ENCODE results near the gene PTPRE.

The PTPRE gene

DNA sequence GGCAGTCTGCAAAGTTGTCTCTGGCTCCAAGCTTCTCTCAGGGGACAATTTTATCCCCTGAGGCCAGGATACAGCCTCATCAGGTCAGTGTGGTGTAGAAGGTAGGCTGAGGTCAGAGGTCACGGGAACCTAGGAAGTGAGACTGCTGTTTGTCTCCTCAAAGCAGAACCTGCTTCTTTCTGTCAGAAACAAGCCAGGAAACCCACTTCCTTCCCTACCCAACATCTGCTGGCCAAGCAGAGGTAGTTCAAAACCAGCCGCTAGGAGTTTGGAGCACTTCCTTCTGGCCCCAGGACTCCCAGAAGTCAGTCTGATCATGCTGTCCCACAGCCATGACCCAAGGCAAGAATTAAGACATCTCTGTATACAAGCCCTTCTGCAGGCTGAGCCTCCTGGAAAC is 26.3 kb upstream of the PTPRE start:
- Histone ChIP-seq H3K36me3 (replicated peaks; ENCODE audit: low read depth, low read length) (no peaks in the 10 kb centered on the region), H3K4me2 (ENCODE audit: low read length) (peak overlapping the region; percentile 22; the same call in 1 of the 2 replicates), H3K27ac (ENCODE audit: low read length) (no peak overlapping the region; the same call in 1 of the 2 replicates), H3K9me3 (ENCODE audit: insufficient read depth, low read length) (no peaks in the 10 kb centered on the region), H3K4me3 (ENCODE audit: low read length) (no peak overlapping the region), H2AFZ (ENCODE audit: low read depth, low read length) (no peak overlapping the region), H3K27me3 (ENCODE audit: low read depth, low read length) (no peaks in the 10 kb centered on the region), H4K20me1 (ENCODE audit: insufficient read depth, low read length) (no peaks in the 10 kb centered on the region), H3K9ac (ENCODE audit: low read length) (no peak overlapping the region), H3K79me2 (ENCODE audit: low read length) (no peaks in the 10 kb centered on the region), H3K4me1 (ENCODE audit: low read length) (peaks cover 20% of the 10 kb centered on the region)
- TF ChIP-seq CTCF (IDR thresholded peaks at IDR 0.05; ENCODE audit: low read depth, low read length) (no peak), EZH2phosphoT487 (IDR thresholded peaks at IDR 0.05; ENCODE audit: low read depth) (no peak)

GRCh38 chr10:127881262-127881661 is 25.6 kb upstream of the PTPRE start:
- no peak overlapping the region for H3K9ac ChIP-seq (ENCODE audit: low read length)
- H3K36me3 ChIP-seq (replicated peaks; ENCODE audit: low read depth, low read length), result no peaks in the 10 kb centered on the region
- H4K20me1 ChIP-seq (ENCODE audit: insufficient read depth, low read length), result no peaks in the 10 kb centered on the region
- no peaks in the 10 kb centered on the region for H3K9me3 ChIP-seq (ENCODE audit: insufficient read depth, low read length)
- no peak overlapping the region for H3K27ac ChIP-seq (ENCODE audit: low read length)
- H3K4me1 ChIP-seq (ENCODE audit: low read length), result peaks cover 20% of the 10 kb centered on the region
- H2AFZ ChIP-seq (ENCODE audit: low read depth, low read length), result no peak overlapping the region
- H3K79me2 ChIP-seq (ENCODE audit: low read length), result no peaks in the 10 kb centered on the region
- H3K27me3 ChIP-seq (ENCODE audit: low read depth, low read length), result no peaks in the 10 kb centered on the region
- no peak overlapping the region for H3K4me2 ChIP-seq (ENCODE audit: low read length)
- H3K4me3 ChIP-seq (ENCODE audit: low read length), result no peak overlapping the region
- TF ChIP-seq EZH2phosphoT487 (IDR thresholded peaks at IDR 0.05; ENCODE audit: low read depth), result no peak
- no peak for TF ChIP-seq CTCF (IDR thresholded peaks at IDR 0.05; ENCODE audit: low read depth, low read length)

GRCh38 chr10:127882391-127882790 is 24.5 kb upstream of the PTPRE start:
- H3K4me3 ChIP-seq (ENCODE audit: low read length), result no peak overlapping the region
- H3K4me2 ChIP-seq (ENCODE audit: low read length), result no peak overlapping the region
- H3K4me1 ChIP-seq (ENCODE audit: low read length), result peaks cover 20% of the 10 kb centered on the region
- H2AFZ ChIP-seq (ENCODE audit: low read depth, low read length), result no peak overlapping the region
- H3K79me2 ChIP-seq (ENCODE audit: low read length), result no peaks in the 10 kb centered on the region
- H3K9ac ChIP-seq (ENCODE audit: low read length), result no peak overlapping the region
- H3K27me3 ChIP-seq (ENCODE audit: low read depth, low read length), result no peaks in the 10 kb centered on the region
- H4K20me1 ChIP-seq (ENCODE audit: insufficient read depth, low read length), result no peaks in the 10 kb centered on the region
- no peaks in the 10 kb centered on the region for H3K36me3 ChIP-seq (replicated peaks; ENCODE audit: low read depth, low read length)
- H3K9me3 ChIP-seq (ENCODE audit: insufficient read depth, low read length), result no peaks in the 10 kb centered on the region
- TF ChIP-seq CTCF (IDR thresholded peaks at IDR 0.05; ENCODE audit: low read depth, low read length) (no peak), EZH2phosphoT487 (IDR thresholded peaks at IDR 0.05; ENCODE audit: low read depth) (no peak)
- no peak overlapping the region for H3K27ac ChIP-seq (ENCODE audit: low read length)

DNA sequence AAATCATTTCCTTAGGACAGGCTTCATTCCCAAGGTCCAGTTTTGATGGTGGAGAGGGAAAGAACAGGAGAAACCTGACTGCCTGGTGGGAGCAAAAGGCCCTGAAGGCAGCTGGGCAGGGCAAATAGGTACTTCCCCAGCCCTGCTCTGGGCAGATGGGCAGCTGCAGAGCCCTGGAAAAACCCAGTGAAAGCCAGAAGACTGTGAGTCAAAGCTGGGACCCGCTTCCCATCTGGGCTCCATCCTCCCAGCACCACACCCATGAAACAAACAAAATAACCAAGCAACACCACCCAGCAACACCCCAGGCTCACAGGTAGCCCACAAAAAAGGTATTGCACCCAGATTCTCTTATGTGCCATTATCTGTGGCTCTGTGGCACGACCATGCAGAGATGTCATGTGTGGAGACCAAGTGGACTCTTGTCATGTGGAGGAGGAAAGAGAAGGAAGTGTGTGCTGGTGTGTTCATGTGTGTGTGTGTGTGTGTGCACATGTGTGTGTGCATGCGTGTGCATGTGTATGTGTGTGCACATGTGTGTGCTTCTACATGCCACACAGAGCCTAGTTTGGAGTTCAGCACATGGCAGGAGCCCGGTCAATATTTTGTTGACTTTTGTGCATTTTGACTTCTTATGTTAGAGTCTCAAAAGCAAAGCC is 24.0 kb upstream of the PTPRE start:
- no peak overlapping the region for H3K4me2 ChIP-seq (ENCODE audit: low read length)
- H3K4me3 ChIP-seq (ENCODE audit: low read length), result no peak overlapping the region
- H2AFZ ChIP-seq (ENCODE audit: low read depth, low read length), result no peak overlapping the region
- TF ChIP-seq EZH2phosphoT487 (IDR thresholded peaks at IDR 0.05; ENCODE audit: low read depth), result no peak
- no peak for TF ChIP-seq CTCF (IDR thresholded peaks at IDR 0.05; ENCODE audit: low read depth, low read length)
- H3K79me2 ChIP-seq (ENCODE audit: low read length), result no peaks in the 10 kb centered on the region
- no peak overlapping the region for H3K27ac ChIP-seq (ENCODE audit: low read length)
- H3K9me3 ChIP-seq (ENCODE audit: insufficient read depth, low read length), result no peaks in the 10 kb centered on the region
- H3K4me1 ChIP-seq (ENCODE audit: low read length), result peaks cover 20% of the 10 kb centered on the region
- no peaks in the 10 kb centered on the region for H4K20me1 ChIP-seq (ENCODE audit: insufficient read depth, low read length)
- no peaks in the 10 kb centered on the region for H3K36me3 ChIP-seq (replicated peaks; ENCODE audit: low read depth, low read length)
- no peak overlapping the region for H3K9ac ChIP-seq (ENCODE audit: low read length)
- H3K27me3 ChIP-seq (ENCODE audit: low read depth, low read length), result no peaks in the 10 kb centered on the region
